Measurements from ENCODE around the gene MMP1.

MMP1 gene

GRCh38 chr11:102798012-102798746 is at the start of gene MMP1:
MMP1 (minus strand) TSS chr11:102798160; CDS start chr11:102798092, 68 bp downstream.
- Histone ChIP-seq H3K9ac (ENCODE audit: low read length) (no peak within 1 kb of the TSS), H3K4me1 (ENCODE audit: insufficient read depth, low read length) (no peaks in the 10 kb centered on the region)

GRCh38 chr11:102846292-102846691 is 48.3 kb upstream of the MMP1 start:
- Histone ChIP-seq H3K9me3 (ENCODE audit: low read length) (no peaks in the 10 kb centered on the region), H3K27ac (ENCODE audit: low read depth, low read length) (no peak overlapping the region), H3K36me3 (ENCODE audit: insufficient read depth, low read length) (no peaks in the 10 kb centered on the region), H3K9ac (ENCODE audit: low read length) (no peak overlapping the region), H3K4me3 (ENCODE audit: low read depth in 1 of 2, low read length in 2 of 2) (no peak overlapping the region), H3K27me3 (ENCODE audit: control insufficient read depth in 1 of 2, insufficient read depth in 2 of 2, low read length in 2 of 2) (no peaks in the 10 kb centered on the region), H3K4me1 (ENCODE audit: insufficient read depth, low read length) (peaks cover 8% of the 10 kb centered on the region)

More at GRCh38 chr11:102798012-102798746, at the start of gene MMP1:
- H3K27ac ChIP-seq (ENCODE audit: low read depth, low read length), result no peak within 1 kb of the TSS
- H3K4me3 ChIP-seq (ENCODE audit: low read depth in 1 of 2, low read length in 2 of 2), result no peak within 1 kb of the TSS
- H3K27me3 ChIP-seq (ENCODE audit: control insufficient read depth in 1 of 2, insufficient read depth in 2 of 2, low read length in 2 of 2), result no peaks in the 10 kb centered on the region
- H3K9me3 ChIP-seq (ENCODE audit: low read length), result no peaks in the 10 kb centered on the region
- H3K36me3 ChIP-seq (ENCODE audit: insufficient read depth, low read length), result no peaks in the 10 kb centered on the region

- H3K27ac ChIP-seq (ENCODE audit: low read depth, low read length), result no peak within 1 kb of the TSS
Measured at GRCh38 chr11:102843489-102843888, 45.5 kb upstream of the MMP1 start, which contains the start of gene MMP3. MMP3 (minus strand) TSS chr11:102843609; CDS start chr11:102843546, 63 bp downstream.

GRCh38 chr11:102842930-102843329 is 45.0 kb upstream of the MMP1 start:
- no peaks in the 10 kb centered on the region for H3K36me3 ChIP-seq (ENCODE audit: insufficient read depth, low read length)
- no peaks in the 10 kb centered on the region for H3K4me1 ChIP-seq (ENCODE audit: insufficient read depth, low read length)
- no peaks in the 10 kb centered on the region for H3K27me3 ChIP-seq (ENCODE audit: control insufficient read depth in 1 of 2, insufficient read depth in 2 of 2, low read length in 2 of 2)
- no peak overlapping the region for H3K4me3 ChIP-seq (ENCODE audit: low read depth in 1 of 2, low read length in 2 of 2)
- H3K9me3 ChIP-seq (ENCODE audit: low read length), result no peaks in the 10 kb centered on the region
- no peak overlapping the region for H3K9ac ChIP-seq (ENCODE audit: low read length)
- H3K27ac ChIP-seq (ENCODE audit: low read depth, low read length), result no peak overlapping the region

More at GRCh38 chr11:102843489-102843888, 45.5 kb upstream of the MMP1 start, which contains the start of gene MMP3:
- no peaks in the 10 kb centered on the region for H3K36me3 ChIP-seq (ENCODE audit: insufficient read depth, low read length)
- no peaks in the 10 kb centered on the region for H3K27me3 ChIP-seq (ENCODE audit: control insufficient read depth in 1 of 2, insufficient read depth in 2 of 2, low read length in 2 of 2)
- H3K9ac ChIP-seq (ENCODE audit: low read length), result no peak within 1 kb of the TSS
- H3K9me3 ChIP-seq (ENCODE audit: low read length), result no peaks in the 10 kb centered on the region
- no peak within 1 kb of the TSS for H3K4me3 ChIP-seq (ENCODE audit: low read depth in 1 of 2, low read length in 2 of 2)
- H3K4me1 ChIP-seq (ENCODE audit: insufficient read depth, low read length), result no peaks in the 10 kb centered on the region

GRCh38 chr11:102840018-102840417 is 42.1 kb upstream of the MMP1 start:
- no peak overlapping the region for H3K9ac ChIP-seq (ENCODE audit: low read length)
- no peaks in the 10 kb centered on the region for H3K27me3 ChIP-seq (ENCODE audit: control insufficient read depth in 1 of 2, insufficient read depth in 2 of 2, low read length in 2 of 2)
- no peak overlapping the region for H3K27ac ChIP-seq (ENCODE audit: low read depth, low read length)
- peaks cover 8% of the 10 kb centered on the region for H3K4me1 ChIP-seq (ENCODE audit: insufficient read depth, low read length)
- no peaks in the 10 kb centered on the region for H3K9me3 ChIP-seq (ENCODE audit: low read length)
- no peak overlapping the region for H3K4me3 ChIP-seq (ENCODE audit: low read depth in 1 of 2, low read length in 2 of 2)
- no peaks in the 10 kb centered on the region for H3K36me3 ChIP-seq (ENCODE audit: insufficient read depth, low read length)

- peaks cover 8% of the 10 kb centered on the region for H3K4me1 ChIP-seq (ENCODE audit: insufficient read depth, low read length)
- H3K27ac ChIP-seq (ENCODE audit: low read depth, low read length), result no peak overlapping the region
- no peaks in the 10 kb centered on the region for H3K9me3 ChIP-seq (ENCODE audit: low read length)
- no peak overlapping the region for H3K9ac ChIP-seq (ENCODE audit: low read length)
- H3K4me3 ChIP-seq (ENCODE audit: low read depth in 1 of 2, low read length in 2 of 2), result no peak overlapping the region
- H3K27me3 ChIP-seq (ENCODE audit: control insufficient read depth in 1 of 2, insufficient read depth in 2 of 2, low read length in 2 of 2), result no peaks in the 10 kb centered on the region
- H3K36me3 ChIP-seq (ENCODE audit: insufficient read depth, low read length), result no peaks in the 10 kb centered on the region
Measured at GRCh38 chr11:102837646-102838045, 39.7 kb upstream of the MMP1 start.

GRCh38 chr11:102837156-102837555 is 39.2 kb upstream of the MMP1 start:
- Histone ChIP-seq H3K27ac (ENCODE audit: low read depth, low read length) (no peak overlapping the region), H3K9me3 (ENCODE audit: low read length) (no peaks in the 10 kb centered on the region), H3K36me3 (ENCODE audit: insufficient read depth, low read length) (no peaks in the 10 kb centered on the region), H3K4me1 (ENCODE audit: insufficient read depth, low read length) (peaks cover 8% of the 10 kb centered on the region), H3K4me3 (ENCODE audit: low read depth in 1 of 2, low read length in 2 of 2) (no peak overlapping the region), H3K27me3 (ENCODE audit: control insufficient read depth in 1 of 2, insufficient read depth in 2 of 2, low read length in 2 of 2) (no peaks in the 10 kb centered on the region), H3K9ac (ENCODE audit: low read length) (no peak overlapping the region)

- Histone ChIP-seq H3K4me3 (ENCODE audit: low read depth in 1 of 2, low read length in 2 of 2) (no peak overlapping the region), H3K27ac (ENCODE audit: low read depth, low read length) (no peak overlapping the region), H3K36me3 (ENCODE audit: insufficient read depth, low read length) (no peaks in the 10 kb centered on the region), H3K9me3 (ENCODE audit: low read length) (no peaks in the 10 kb centered on the region), H3K9ac (ENCODE audit: low read length) (no peak overlapping the region), H3K27me3 (ENCODE audit: control insufficient read depth in 1 of 2, insufficient read depth in 2 of 2, low read length in 2 of 2) (no peaks in the 10 kb centered on the region), H3K4me1 (ENCODE audit: insufficient read depth, low read length) (peaks cover 8% of the 10 kb centered on the region)
Measured at GRCh38 chr11:102836290-102836875, 38.4 kb upstream of the MMP1 start.

GRCh38 chr11:102833731-102834130 is 35.8 kb upstream of the MMP1 start:
- Histone ChIP-seq H3K36me3 (ENCODE audit: insufficient read depth, low read length) (no peaks in the 10 kb centered on the region), H3K4me3 (ENCODE audit: low read depth in 1 of 2, low read length in 2 of 2) (no peak overlapping the region), H3K9me3 (ENCODE audit: low read length) (no peaks in the 10 kb centered on the region), H3K9ac (ENCODE audit: low read length) (no peak overlapping the region), H3K27ac (ENCODE audit: low read depth, low read length) (no peak overlapping the region), H3K4me1 (ENCODE audit: insufficient read depth, low read length) (peaks cover 8% of the 10 kb centered on the region), H3K27me3 (ENCODE audit: control insufficient read depth in 1 of 2, insufficient read depth in 2 of 2, low read length in 2 of 2) (no peaks in the 10 kb centered on the region)

GRCh38 chr11:102832612-102833011 is 34.7 kb upstream of the MMP1 start:
- no peaks in the 10 kb centered on the region for H3K36me3 ChIP-seq (ENCODE audit: insufficient read depth, low read length)
- no peaks in the 10 kb centered on the region for H3K9me3 ChIP-seq (ENCODE audit: low read length)
- H3K4me3 ChIP-seq (ENCODE audit: low read depth in 1 of 2, low read length in 2 of 2), result no peak overlapping the region
- no peak overlapping the region for H3K27ac ChIP-seq (ENCODE audit: low read depth, low read length)
- H3K4me1 ChIP-seq (ENCODE audit: insufficient read depth, low read length), result peaks cover 8% of the 10 kb centered on the region
- no peak overlapping the region for H3K9ac ChIP-seq (ENCODE audit: low read length)
- no peaks in the 10 kb centered on the region for H3K27me3 ChIP-seq (ENCODE audit: control insufficient read depth in 1 of 2, insufficient read depth in 2 of 2, low read length in 2 of 2)

- H3K27ac ChIP-seq (ENCODE audit: low read depth, low read length), result no peak overlapping the region
- H3K9me3 ChIP-seq (ENCODE audit: low read length), result no peaks in the 10 kb centered on the region
- peaks cover 8% of the 10 kb centered on the region for H3K4me1 ChIP-seq (ENCODE audit: insufficient read depth, low read length)
- H3K9ac ChIP-seq (ENCODE audit: low read length), result no peak overlapping the region
- no peaks in the 10 kb centered on the region for H3K27me3 ChIP-seq (ENCODE audit: control insufficient read depth in 1 of 2, insufficient read depth in 2 of 2, low read length in 2 of 2)
- peak overlapping the region; percentile 17 to 24 for H3K4me3 ChIP-seq (ENCODE audit: low read depth in 1 of 2, low read length in 2 of 2)
- H3K36me3 ChIP-seq (ENCODE audit: insufficient read depth, low read length), result no peaks in the 10 kb centered on the region
Measured at GRCh38 chr11:102831489-102832440, 33.8 kb upstream of the MMP1 start.
